IMR-90 (cell line): Measurements from ENCODE around the gene ZKSCAN1. TPM values are rescaled to one million over a fixed set of nuclear protein-coding genes. Genes with fewer than 3 reads are reported as not detected.

ENCODE experiments used
- ATAC-seq: fragments of 200-7000 bp; cut with Tn5 transposase; 2 replicates; pipeline ENCODE4 v1.9.1; 2020; ENCODE audit warnings: low read depth, mild to moderate bottlenecking, moderate library complexity
- BruUV-seq: library from RNA; stranded (reverse); fragments of 400-500 nt; replicated peaks from 2 replicates; lab custom pipeline; 2021; lab: Mats Ljungman, UMichigan
- CTCF ChIA-PET: fragments of 300-600 bp; formaldehyde crosslinking; extraction: SDS; loops from one replicate; lab custom pipeline; 2021; ENCODE audit warnings: antibody characterized with exemption; lab: Yijun Ruan, JAX
- POLR2A ChIA-PET: fragments of 300-600 bp; sonication (Branson Sonifier 250); formaldehyde crosslinking; loops from one replicate; lab custom pipeline; 2022; ENCODE audit warnings: antibody characterized with exemption; ENCODE audit not compliant: unreplicated experiment; lab: Charles Lee
- DNase-seq: peaks from one replicate; pipeline ENCODE4 v3.0.0; 2013
- H2AFZ ChIP-seq: replicated peaks from 2 replicates; pipeline ENCODE3; 2013; ENCODE audit warnings: low read length, mild to moderate bottlenecking; ENCODE audit not compliant: poor library complexity
- H2AK5ac ChIP-seq: 2 replicates; pipeline ENCODE4 v1.6.1; 2013; ENCODE audit warnings: low read depth, low read length, inconsistent platforms
- H2AK9ac ChIP-seq: replicated peaks from 2 replicates; pipeline ENCODE3; 2013; ENCODE audit warnings: mild to moderate bottlenecking, low read depth, low read length, moderate library complexity; ENCODE audit not compliant: poor library complexity
- H2BK120ac ChIP-seq: 2 replicates; pipeline ENCODE4 v1.6.1; 2013; ENCODE audit warnings: low read depth, low read length, inconsistent platforms
- H2BK15ac ChIP-seq: 3 replicates; pipeline ENCODE4 v1.6.1; 2013; ENCODE audit warnings: low read depth, low read length, inconsistent platforms
- H2BK20ac ChIP-seq: 2 replicates; pipeline ENCODE4 v1.6.1; 2013; ENCODE audit warnings: low read depth, mild to moderate bottlenecking, inconsistent platforms, low read length, moderate library complexity
- H2BK5ac ChIP-seq: 2 replicates; pipeline ENCODE4 v1.6.1; 2013; ENCODE audit warnings: mild to moderate bottlenecking, low read depth, low read length, inconsistent platforms; ENCODE audit not compliant: poor library complexity, severe bottlenecking
- H3K14ac ChIP-seq: replicated peaks from 2 replicates; pipeline ENCODE4 v1.6.1; 2013; ENCODE audit warnings: low read depth, low read length, inconsistent platforms
- H3K18ac ChIP-seq: 2 replicates; pipeline ENCODE4 v1.6.1; 2013; ENCODE audit warnings: low read depth, low read length, control low read depth
- H3K23ac ChIP-seq: 2 replicates; pipeline ENCODE4 v1.6.1; 2013; ENCODE audit warnings: low read depth, low read length, inconsistent platforms
- H3K27ac ChIP-seq: 2 replicates; pipeline ENCODE4 v1.5.1; 2013; ENCODE audit warnings: mild to moderate bottlenecking, control low read depth, low read length; ENCODE audit not compliant: insufficient read depth
- H3K27me3 ChIP-seq: 2 replicates; pipeline ENCODE4 v1.6.1; 2013; ENCODE audit warnings: low read length; ENCODE audit not compliant: control insufficient read depth, insufficient read depth
- H3K36me3 ChIP-seq: 2 replicates; pipeline ENCODE4 v1.6.1; 2013; ENCODE audit warnings: low read length, mixed read lengths; ENCODE audit not compliant: control insufficient read depth, insufficient read depth
- H3K4ac ChIP-seq: 2 replicates; pipeline ENCODE4 v1.6.1; 2013; ENCODE audit warnings: low read depth, low read length, inconsistent platforms
- H3K4me1 ChIP-seq: 2 replicates; pipeline ENCODE4 v1.6.1; 2013; ENCODE audit warnings: low read length, mixed read lengths; ENCODE audit not compliant: control insufficient read depth, insufficient read depth
- H3K4me2 ChIP-seq: 2 replicates; pipeline ENCODE4 v1.6.1; 2013; ENCODE audit warnings: low read depth, mild to moderate bottlenecking, control low read depth, low read length, moderate library complexity
- H3K4me3 ChIP-seq: 2 replicates; pipeline ENCODE4 v1.5.1; 2013; ENCODE audit warnings: low read depth, mild to moderate bottlenecking, control low read depth, low read length, moderate library complexity; ENCODE audit not compliant: insufficient read depth
- H3K56ac ChIP-seq: 2 replicates; pipeline ENCODE4 v1.6.1; 2013; ENCODE audit warnings: low read length, inconsistent platforms; ENCODE audit not compliant: insufficient read depth; ENCODE audit errors: extremely low read depth
- H3K79me1 ChIP-seq, 2 experiments: 2 replicates each; pipeline ENCODE4 v1.6.1; 2013; ENCODE audit warnings: low read length in 2 of 2, inconsistent platforms in 1 of 2, low read depth in 1 of 2
- H3K9ac ChIP-seq: 2 replicates; pipeline ENCODE4 v1.6.1; 2013; ENCODE audit warnings: low read depth, low read length, control low read depth
- H3K9me1 ChIP-seq: 2 replicates; pipeline ENCODE4 v1.6.1; 2013; ENCODE audit warnings: low read length, inconsistent platforms; ENCODE audit not compliant: insufficient read depth
- H3K9me3 ChIP-seq: 2 replicates; pipeline ENCODE4 v1.6.1; 2013; ENCODE audit warnings: low read length; ENCODE audit not compliant: control insufficient read depth, insufficient read depth
- H4K20me1 ChIP-seq: 2 replicates; pipeline ENCODE4 v1.6.1; 2013; ENCODE audit warnings: low read length, inconsistent platforms; ENCODE audit not compliant: insufficient read depth
- H4K5ac ChIP-seq: 2 replicates; pipeline ENCODE4 v1.6.1; 2013; ENCODE audit warnings: mild to moderate bottlenecking, low read depth, low read length, control low read depth
- H4K8ac ChIP-seq, 2 experiments: 2 replicates each; pipeline ENCODE4 v1.6.1; 2013; ENCODE audit warnings: low read depth in 2 of 2, low read length in 2 of 2, control low read depth in 1 of 2, inconsistent platforms in 1 of 2
- H4K91ac ChIP-seq: 2 replicates; pipeline ENCODE4 v1.6.1; 2013; ENCODE audit warnings: low read depth, low read length, inconsistent platforms; ENCODE audit not compliant: insufficient read depth
- BHLHE40 ChIP-seq: fragments of 150-350 bp; IDR thresholded peaks from 2 replicates; pipeline ENCODE4 v1.6.1; 2016; ENCODE audit warnings: mild to moderate bottlenecking, low read depth, low read length
- CEBPB ChIP-seq: IDR thresholded peaks from 2 replicates; pipeline ENCODE4 v1.6.1; 2012; ENCODE audit warnings: low read depth, low read length, improper control_type of control experiment
- CHD1 ChIP-seq: IDR thresholded peaks from 2 replicates; pipeline ENCODE4 v1.6.1; 2012; ENCODE audit warnings: low read depth, low read length, improper control_type of control experiment
- CTCF ChIP-seq: conservative IDR thresholded peaks from 2 replicates; pipeline ENCODE4 v1.5.1; 2012; ENCODE audit warnings: mild to moderate bottlenecking, low read depth, low read length, improper control_type of control experiment
- ELK1 ChIP-seq: fragments of 150-350 bp; IDR thresholded peaks from 2 replicates; pipeline ENCODE4 v1.6.1; 2016; ENCODE audit warnings: low read depth, mild to moderate bottlenecking, low read length, moderate library complexity, borderline replicate concordance
- FOS ChIP-seq: fragments of 150-350 bp; IDR thresholded peaks from 2 replicates; pipeline ENCODE4 v1.6.1; 2016; ENCODE audit warnings: low read depth, low read length
- MAFK ChIP-seq: IDR thresholded peaks from 2 replicates; pipeline ENCODE4 v1.6.1; 2012; ENCODE audit warnings: low read depth, low read length, improper control_type of control experiment
- MAZ ChIP-seq: IDR thresholded peaks from 2 replicates; pipeline ENCODE4 v1.6.1; 2012; ENCODE audit warnings: low read depth, mild to moderate bottlenecking, low read length, improper control_type of control experiment, moderate library complexity, borderline replicate concordance
- MXI1 ChIP-seq: IDR thresholded peaks from 2 replicates; pipeline ENCODE4 v1.6.1; 2012; ENCODE audit warnings: low read depth, mild to moderate bottlenecking, low read length, moderate library complexity, borderline replicate concordance
- NFE2L2 ChIP-seq: fragments of 150-350 bp; IDR thresholded peaks from 2 replicates; pipeline ENCODE4 v1.6.1; 2016; ENCODE audit warnings: low read depth, mild to moderate bottlenecking, low read length
- POLR2A ChIP-seq: IDR thresholded peaks from 2 replicates; pipeline ENCODE4 v1.6.1; 2012; ENCODE audit warnings: mild to moderate bottlenecking, low read depth, low read length
- RAD21 ChIP-seq: IDR thresholded peaks from 2 replicates; pipeline ENCODE4 v1.6.1; 2012; ENCODE audit warnings: low read length, improper control_type of control experiment
- RCOR1 ChIP-seq: IDR thresholded peaks from 2 replicates; pipeline ENCODE4 v1.6.1; 2012; ENCODE audit warnings: mild to moderate bottlenecking, low read length, improper control_type of control experiment; ENCODE audit not compliant: insufficient replicate concordance
- RFX5 ChIP-seq: IDR thresholded peaks from 2 replicates; pipeline ENCODE4 v1.8.0; 2012; ENCODE audit warnings: low read depth, mild to moderate bottlenecking, low read length, moderate library complexity
- USF2 ChIP-seq: fragments of 150-350 bp; IDR thresholded peaks from 2 replicates; pipeline ENCODE4 v1.6.1; 2017; ENCODE audit warnings: mild to moderate bottlenecking, antibody characterized with exemption, low read length, low read depth
- WGBS, 2 experiments: methylation state at CpG; one replicate each; pipeline versions ENCODE4 v1.1.5 to v1.1.7; 2013; ENCODE audit warnings: missing lambda C conversion rate in 2 of 2; ENCODE audit not compliant: insufficient read length in 1 of 2; ENCODE audit errors: extremely low coverage in 2 of 2; 5-methylcytosine and 5-hydroxymethylcytosine counted together
- dilution Hi-C: fragments of 300-500 bp; cut with HindIII; formaldehyde crosslinking; loops from one replicate; pipeline ENCODE4 v1.14.3; 2018; ENCODE audit warnings: low sequenced_read_pairs; ENCODE audit not compliant: unreplicated experiment
- in situ Hi-C: fragments of 300-500 bp; cut with MboI; formaldehyde crosslinking; loops from 3 replicates; pipeline ENCODE4 v1.14.3; 2019; ENCODE audit warnings: low sequenced_read_pairs, inconsistent platforms, mixed read lengths
- intact Hi-C: fragments of 100-400 bp; cut with micrococcal nuclease; formaldehyde crosslinking; loops from 2 replicates; pipeline ENCODE4 v1.10.0; 2022
- polyA plus RNA-seq, 3 experiments: library from polyadenylated mRNA; depleted of rRNA; stranded (reverse); fragments of >200 nt; gene quantifications; 2 replicates each; pipeline ENCODE4 v1.2.3, GENCODE V29; 2012; ENCODE audit warnings: low replicate concordance in 1 of 3
- total RNA-seq: library from RNA; depleted of rRNA; stranded (reverse); fragments of >200 nt; gene quantifications from 2 replicates; pipeline ENCODE4 v1.2.3, GENCODE V29; 2012

ZKSCAN1 gene
- total and polyA plus RNA-seq, 2 of the 4 experiments (the other 2 are of a cell fraction), result 13.7 to 40.7 TPM

- Histone ChIP-seq H2BK120ac (no peak overlapping the region), H4K8ac (peak overlapping the region; percentile 97 to 99; a peak in 3 of 4 replicates), H2AK5ac (peak overlapping the region; percentile 40; the same call in 1 of the 2 replicates), H3K23ac (no peak overlapping the region), H2BK20ac (no peak overlapping the region), H3K4me2 (no peak overlapping the region), H3K9me1 (no peaks in the 10 kb centered on the region), H3K4ac (no peak overlapping the region; the same call in 1 of the 2 replicates), H3K14ac (no peak overlapping the region), H4K5ac (0 out of 2 replicates have a peak overlapping the region, but pooled peaks have one; percentile 0), H2AK9ac (no peak overlapping the region), H3K9ac (no peak overlapping the region), H3K56ac (no peak overlapping the region), H3K18ac (no peak overlapping the region), H2BK15ac (no peak overlapping the region), H3K9me3 (no peaks in the 10 kb centered on the region), H3K27me3 (no peaks in the 10 kb centered on the region), H3K4me1 (peaks cover 4% of the 10 kb centered on the region; the same call in 1 of the 2 replicates), H3K27ac (no peak overlapping the region), H2BK5ac (no peak overlapping the region), H4K91ac (no peak overlapping the region), H3K79me1 (peaks cover 12 to 29% of the 10 kb centered on the region in 2 experiments), H3K36me3 (peaks cover 4% of the 10 kb centered on the region; the same call in 1 of the 2 replicates), H4K20me1 (peaks cover 3% of the 10 kb centered on the region; the same call in 1 of the 2 replicates), H2AFZ (no peak overlapping the region), H3K4me3 (no peak overlapping the region)
- TF ChIP-seq POLR2A, result no peak
- TF ChIP-seq RCOR1, result no peak
- no peak for TF ChIP-seq CHD1
- no peak for TF ChIP-seq BHLHE40
- no peak for TF ChIP-seq MAFK
- TF ChIP-seq RAD21, result no peak
- TF ChIP-seq RFX5, result no peak
- no peak for TF ChIP-seq FOS
- TF ChIP-seq USF2, result no peak
- no peak for TF ChIP-seq MAZ
- no peak for TF ChIP-seq ELK1
- TF ChIP-seq CEBPB, result no peak
- TF ChIP-seq MXI1, result no peak
- no peak for TF ChIP-seq CTCF
- TF ChIP-seq NFE2L2, result no peak
- POLR2A ChIA-PET, result no interaction called here
- 100% methylated on average over 1 of the region's 4 CpGs; no CpG with 5 or more reads in 1 of the 2 experiments for WGBS, 2 experiments
- no TSS peak for BruUV-seq
- dilution Hi-C loops (no loop called here), in situ Hi-C loops (no loop called here), intact Hi-C loops (loop anchor here (1.0 to 2.0 kb wide), 2 partner anchors 14 to 52 kb away; no protein-coding TSS in a partner anchor)
- DNase-seq, result no peak
- CTCF ChIA-PET, result interaction anchor here (0.7 kb wide), 1 partner anchor 541 kb away, joined by 3 read pairs; no protein-coding TSS in a partner anchor
- no peak for ATAC-seq
Observed at GRCh38 chr7:100048680-100049079, 33.3 kb downstream of the ZKSCAN1 start.
